Measurements from ENCODE around the gene TMEM156.
"Not testable (repeated sequence)": the region's sequence is repeated elsewhere in the genome, so short reads cannot be mapped to it uniquely, and the experiment has no call there.

The TMEM156 gene

GRCh38 chr4:38988353-38988752 lies 43.9 kb downstream of the TMEM156 start:
- not testable (repeated sequence) for DNase-seq

GRCh38 chr4:38987491-38987890 lies 44.7 kb downstream of the TMEM156 start:
- DNase-seq, result no peak

- DNase-seq, result no peak
Measured at GRCh38 chr4:38985410-38986100, 46.7 kb downstream of the TMEM156 start.

GRCh38 chr4:38983787-38984598 lies 48.2 kb downstream of the TMEM156 start:
- no peak for DNase-seq

- DNase-seq, result no peak
Measured at GRCh38 chr4:38983291-38983690, 48.9 kb downstream of the TMEM156 start.

- no peak for DNase-seq
Measured at GRCh38 chr4:38982361-38983095, 49.7 kb downstream of the TMEM156 start.

- no peak for DNase-seq
Measured at GRCh38 chr4:38980903-38981676, 51.1 kb downstream of the TMEM156 start.

- DNase-seq, result no peak
Measured at GRCh38 chr4:38979511-38980230, 52.5 kb downstream of the TMEM156 start.

- DNase-seq, result no peak
Measured at GRCh38 chr4:38979081-38979480, 53.1 kb downstream of the TMEM156 start.

- DNase-seq, result no peak
Measured at GRCh38 chr4:38976308-38976707, 55.9 kb downstream of the TMEM156 start.

- no peak for DNase-seq
Measured at GRCh38 chr4:38968668-38969067, 63.5 kb downstream of the TMEM156 start.

GRCh38 chr4:38967260-38968095 lies 64.7 kb downstream of the TMEM156 start:
- DNase-seq, result no peak

GRCh38 chr4:38965866-38966265 lies 66.3 kb downstream of the TMEM156 start:
- no peak for DNase-seq

- no peak for DNase-seq
Measured at GRCh38 chr4:38964942-38965775, 67.0 kb downstream of the TMEM156 start.

- not testable (repeated sequence) for DNase-seq
Measured at GRCh38 chr4:38959248-38959647, 73.0 kb downstream of the TMEM156 start.

GRCh38 chr4:38958453-38959190 lies 73.6 kb downstream of the TMEM156 start:
- no peak for DNase-seq

- no peak for DNase-seq
Measured at GRCh38 chr4:38957893-38958292, 74.3 kb downstream of the TMEM156 start.

GRCh38 chr4:38957261-38957815 lies 74.9 kb downstream of the TMEM156 start:
- DNase-seq, result no peak

- no peak for DNase-seq
Measured at GRCh38 chr4:38955957-38956356, 76.3 kb downstream of the TMEM156 start.

All from NCI-H2107 (cell line).